ENCODE measurements around the gene ASTE1.
"Not testable (repeated sequence)": the region's sequence is repeated elsewhere in the genome, so short reads cannot be mapped to it uniquely, and the experiment has no call there.

Gene ASTE1

GRCh38 chr3:131008326-131008725, 18.3 kb downstream of the ASTE1 start:
- DNase-seq (ENCODE audit: low read depth, low spot score): no peak

DNA sequence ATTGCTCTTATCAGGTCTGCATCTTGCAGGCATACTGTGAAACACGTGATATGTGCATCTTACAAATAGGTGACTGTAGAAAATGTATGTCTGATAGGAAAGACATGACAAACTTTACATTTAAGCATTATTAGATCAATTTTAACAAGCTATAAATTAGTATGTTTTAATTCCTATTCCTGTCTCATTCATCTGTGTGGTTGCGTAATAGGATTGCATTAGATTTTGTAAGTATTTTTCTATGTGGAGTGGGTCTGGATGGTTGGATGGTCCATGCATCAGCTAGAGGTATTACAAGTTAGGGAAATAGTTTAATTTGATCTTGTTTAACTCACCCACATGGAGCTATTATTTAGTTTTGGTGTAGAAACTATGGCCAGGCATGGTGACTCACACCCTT, 18.8 kb downstream of the ASTE1 start:
- DNase-seq (ENCODE audit: low read depth, low spot score): no peak

GRCh38 chr3:131007256-131007655, 19.4 kb downstream of the ASTE1 start:
- DNase-seq (ENCODE audit: low read depth, low spot score): no peak

DNA sequence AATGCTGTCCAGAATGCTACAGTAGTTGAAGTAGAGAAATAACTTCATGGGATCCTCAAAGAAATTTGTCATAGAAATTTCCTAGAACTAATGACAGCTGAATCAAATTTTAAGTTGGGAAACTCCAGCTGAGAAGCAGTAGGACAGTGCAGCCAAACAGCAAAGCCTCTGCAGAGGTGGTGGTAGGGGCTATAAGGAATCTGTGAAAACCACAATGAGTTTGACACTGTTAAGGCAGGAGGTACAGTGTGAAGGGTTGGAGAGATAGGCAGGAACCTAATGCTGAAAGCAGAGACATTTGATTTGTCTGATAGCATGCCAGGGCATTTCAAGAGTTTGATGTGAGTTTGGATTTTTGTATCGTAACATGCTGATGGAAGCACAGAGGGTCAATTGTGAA, 22.0 kb downstream of the ASTE1 start:
- DNase-seq (ENCODE audit: low read depth, low spot score): no peak

- no peak for DNase-seq (ENCODE audit: low read depth, low spot score)
Observed at GRCh38 chr3:131001071-131001470, 25.6 kb downstream of the ASTE1 start.

DNA sequence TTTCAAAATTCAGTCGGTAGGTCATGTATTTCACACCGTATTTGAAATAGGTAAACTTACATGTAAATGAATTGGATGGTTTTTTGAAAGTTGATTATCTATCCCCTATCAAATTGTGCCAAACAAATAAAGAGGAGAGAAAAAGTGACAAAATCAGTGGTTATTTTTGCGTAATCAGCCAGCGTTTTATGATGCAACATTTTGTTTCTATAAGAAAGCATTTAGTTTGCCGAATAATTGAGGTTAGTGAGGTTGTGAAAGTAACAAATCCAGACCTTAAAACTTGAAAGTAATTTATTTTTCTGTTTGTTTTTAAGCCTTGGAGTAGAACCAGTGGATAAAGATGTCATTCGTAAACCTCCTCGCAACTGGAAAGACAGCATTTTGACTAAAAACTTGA, 29.3 kb downstream of the ASTE1 start:
- no peak for DNase-seq (ENCODE audit: low read depth, low spot score)

DNA sequence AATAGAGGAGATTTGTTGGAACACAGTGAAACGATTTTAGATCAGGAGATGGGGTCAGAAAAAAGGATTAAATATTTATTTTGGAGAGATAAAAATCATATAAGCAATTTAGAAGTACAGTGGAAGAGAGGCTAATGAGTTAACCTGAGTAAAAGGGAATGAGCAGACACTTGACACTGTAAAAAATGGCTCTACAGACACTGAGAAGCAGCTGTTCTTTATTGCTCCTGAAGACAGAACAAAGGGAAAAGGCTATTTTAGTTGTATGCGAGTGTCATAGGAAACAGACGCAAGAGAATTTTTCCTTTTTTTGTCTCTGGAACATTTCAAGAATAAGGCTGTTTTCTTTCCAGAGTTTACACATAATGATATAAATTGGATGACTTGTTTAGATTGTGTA, 34.3 kb downstream of the ASTE1 start:
- no peak for DNase-seq (ENCODE audit: low read depth, low spot score)

GRCh38 chr3:130991126-130991525, 35.5 kb downstream of the ASTE1 start:
- no peak for DNase-seq (ENCODE audit: low read depth, low spot score)

DNA sequence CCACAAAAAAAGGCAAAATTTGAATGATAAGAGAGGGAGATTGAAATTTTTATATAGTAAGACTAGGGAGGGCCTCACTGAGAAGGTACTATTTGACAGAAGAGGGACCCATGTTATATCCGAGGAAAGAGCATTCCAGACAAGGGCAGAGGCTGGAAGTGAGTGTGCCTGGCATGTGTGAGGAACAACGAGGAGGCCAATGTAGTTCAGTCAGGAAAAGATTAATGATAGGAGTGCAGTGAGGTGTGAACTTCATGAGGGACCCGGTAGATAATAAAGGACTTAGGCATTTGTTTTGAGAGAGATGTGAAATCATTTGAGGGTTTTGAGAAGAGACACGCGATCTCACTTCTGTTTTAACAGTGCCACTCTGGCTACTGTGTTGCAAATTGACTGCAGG, 36.3 kb downstream of the ASTE1 start:
- no peak for DNase-seq (ENCODE audit: low read depth, low spot score)

GRCh38 chr3:130981469-130981868, 45.2 kb downstream of the ASTE1 start:
- no peak for DNase-seq (ENCODE audit: low read depth, low spot score)

DNA sequence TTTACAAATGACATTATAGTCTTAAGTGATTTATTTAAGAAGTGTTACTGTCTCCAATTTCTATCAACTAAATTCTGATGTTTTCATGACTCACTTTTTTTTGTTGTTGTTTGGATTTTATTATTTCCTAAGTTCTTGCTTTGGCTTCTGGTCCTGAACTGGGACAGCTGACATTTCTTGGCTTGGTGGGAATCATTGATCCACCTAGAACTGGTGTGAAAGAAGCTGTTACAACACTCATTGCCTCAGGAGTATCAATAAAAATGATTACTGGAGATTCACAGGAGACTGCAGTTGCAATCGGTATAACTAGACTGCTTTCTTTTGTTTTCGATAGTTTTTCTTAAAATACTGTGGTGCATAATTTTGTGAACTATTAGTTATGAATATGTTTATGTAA, 47.5 kb downstream of the ASTE1 start:
- no peak for DNase-seq (ENCODE audit: low read depth, low spot score)

DNA sequence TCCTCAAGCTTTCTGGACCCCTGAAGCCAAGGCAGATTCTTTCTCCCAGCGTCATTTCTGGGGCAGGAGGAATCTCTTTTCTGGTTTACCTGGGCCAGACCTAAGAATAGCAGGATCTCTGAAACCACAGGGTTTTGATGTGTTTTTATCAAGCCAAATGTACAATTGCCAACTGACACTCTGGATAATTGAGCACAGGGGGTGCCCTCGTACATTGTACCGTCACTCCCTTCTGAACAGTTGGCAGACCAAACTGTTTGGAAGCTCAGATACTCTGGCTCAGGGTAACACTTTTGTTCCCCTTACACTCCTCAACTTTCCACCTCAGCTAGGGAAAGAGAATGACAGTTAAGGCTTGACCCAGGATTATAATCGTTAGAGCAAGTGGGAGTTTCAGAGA, 49.9 kb downstream of the ASTE1 start:
- no peak for DNase-seq (ENCODE audit: low read depth, low spot score)

DNA sequence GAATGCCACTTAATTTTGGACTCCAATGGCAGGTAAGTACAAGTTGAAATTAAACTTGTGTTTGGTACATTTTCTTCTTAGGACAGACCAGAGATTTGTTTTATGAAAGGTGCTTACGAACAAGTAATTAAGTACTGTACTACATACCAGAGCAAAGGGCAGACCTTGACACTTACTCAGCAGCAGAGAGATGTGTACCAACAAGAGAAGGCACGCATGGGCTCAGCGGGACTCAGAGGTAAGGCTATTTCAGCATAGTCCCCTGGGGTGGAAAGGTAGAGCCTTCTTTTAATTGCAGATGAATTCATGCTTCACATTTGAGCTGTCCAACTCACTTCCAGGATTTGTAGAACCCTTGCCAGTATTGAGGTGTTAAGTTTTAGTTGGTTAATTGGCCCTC, 51.4 kb downstream of the ASTE1 start:
- no peak for DNase-seq (ENCODE audit: low read depth, low spot score)

- DNase-seq (ENCODE audit: low read depth, low spot score): no peak
Observed at GRCh38 chr3:130974201-130974600, 52.4 kb downstream of the ASTE1 start.

DNA sequence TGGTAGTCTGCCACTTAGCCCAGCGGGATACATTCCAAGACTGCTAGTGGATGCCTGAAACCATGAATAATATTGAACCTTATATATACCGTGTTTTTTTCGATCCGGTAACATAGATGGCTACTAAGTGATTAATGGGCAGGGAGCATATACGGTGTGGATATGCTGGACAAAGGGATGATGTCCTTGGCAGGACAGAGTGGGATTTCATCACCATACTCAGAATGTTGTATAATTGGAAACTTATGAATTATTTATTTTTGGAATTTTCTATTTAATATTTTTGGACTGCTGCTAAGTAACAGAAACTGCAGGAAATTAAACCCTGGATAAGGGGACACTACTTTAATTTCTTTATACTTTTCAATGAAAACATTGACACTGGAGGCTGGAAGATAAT, 53.2 kb downstream of the ASTE1 start:
- DNase-seq (ENCODE audit: low read depth, low spot score): no peak

DNA sequence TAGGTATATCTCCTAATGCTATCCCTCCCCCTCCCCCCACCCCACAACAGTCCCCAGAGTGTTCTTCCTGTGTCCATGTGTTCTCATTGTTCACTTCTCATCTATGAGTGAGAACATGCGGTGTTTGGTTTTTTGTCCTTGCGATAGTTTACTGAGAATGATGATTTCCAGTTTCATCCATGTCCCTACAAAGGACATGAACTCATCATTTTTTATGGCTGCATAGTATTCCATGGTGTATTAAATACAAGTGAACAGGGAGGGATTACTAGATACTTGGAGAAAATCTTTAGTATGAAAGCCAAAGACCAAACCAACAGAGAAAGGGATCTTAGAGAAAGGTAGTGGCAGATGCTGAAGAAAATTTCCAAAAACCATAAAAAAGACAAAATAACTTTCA, 54.0 kb downstream of the ASTE1 start:
- not testable (repeated sequence) for DNase-seq (ENCODE audit: low read depth, low spot score)

GRCh38 chr3:130971208-130971607, 55.4 kb downstream of the ASTE1 start:
- DNase-seq (ENCODE audit: low read depth, low spot score): no peak

GRCh38 chr3:130969621-130970020, 57.0 kb downstream of the ASTE1 start:
- DNase-seq (ENCODE audit: low read depth, low spot score): no peak

DNA sequence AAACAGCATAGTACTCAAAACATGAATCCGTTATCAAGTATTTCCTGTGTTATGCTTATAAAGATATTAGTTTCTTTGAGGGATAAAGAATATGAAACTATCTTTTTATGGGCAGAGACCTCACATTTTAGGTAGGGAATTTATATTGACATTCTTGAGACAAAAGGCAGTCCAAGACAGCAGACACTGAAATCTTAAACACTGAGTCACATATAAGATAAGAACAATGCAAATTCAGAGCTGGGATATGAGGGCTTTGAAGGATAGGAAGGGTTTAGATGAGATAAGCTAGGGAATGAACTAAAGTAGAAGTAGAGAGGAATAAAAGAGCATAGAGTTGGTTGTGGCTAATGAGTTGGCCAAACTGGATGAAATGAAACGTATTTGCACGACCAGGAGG, 58.4 kb downstream of the ASTE1 start:
- no peak for DNase-seq (ENCODE audit: low read depth, low spot score)

DNA sequence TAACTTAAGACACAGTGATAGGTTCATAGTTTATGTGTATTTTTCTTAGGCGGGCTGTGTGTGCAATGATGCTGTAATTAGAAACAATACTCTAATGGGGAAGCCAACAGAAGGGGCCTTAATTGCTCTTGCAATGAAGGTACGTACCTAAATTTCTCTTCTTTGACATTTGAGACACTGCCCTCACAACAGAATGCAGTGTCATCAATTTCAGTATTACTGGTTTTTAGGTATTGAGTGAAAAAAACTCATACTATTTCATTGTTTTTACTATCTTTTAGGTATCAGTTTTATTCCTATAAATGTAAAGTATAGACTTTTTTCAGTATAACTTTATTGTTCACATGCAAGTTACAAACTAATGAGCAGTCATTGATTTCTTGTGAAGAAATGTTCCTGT, 59.3 kb downstream of the ASTE1 start:
- no peak for DNase-seq (ENCODE audit: low read depth, low spot score)

- no peak for DNase-seq (ENCODE audit: low read depth, low spot score)
Observed at GRCh38 chr3:130963878-130964277, 62.7 kb downstream of the ASTE1 start.

Data from iPS DF 19.7 (cell line).